ENCODE measurements around the gene C1QTNF8.

The C1QTNF8 gene

GRCh38 chr16:1055557-1055924, 40.5 kb downstream of the C1QTNF8 start:
- DNase-seq: no peak

GRCh38 chr16:1054660-1055556, 41.1 kb downstream of the C1QTNF8 start:
- DNase-seq: peak; percentile 32

GRCh38 chr16:1053700-1054368, 42.2 kb downstream of the C1QTNF8 start:
- no peak for DNase-seq

- DNase-seq: no peak
Observed at GRCh38 chr16:1053121-1053521, 42.9 kb downstream of the C1QTNF8 start.

- no peak for DNase-seq
Observed at GRCh38 chr16:1052721-1053120, 43.3 kb downstream of the C1QTNF8 start.

- DNase-seq: no peak
Observed at GRCh38 chr16:1051446-1051845, 44.6 kb downstream of the C1QTNF8 start.

GRCh38 chr16:1050921-1051320, 45.1 kb downstream of the C1QTNF8 start:
- no peak for DNase-seq

GRCh38 chr16:1050516-1050915, 45.5 kb downstream of the C1QTNF8 start:
- DNase-seq: no peak

GRCh38 chr16:1049976-1050247, 46.1 kb downstream of the C1QTNF8 start:
- no peak for DNase-seq

- no peak for DNase-seq
Observed at GRCh38 chr16:1049113-1049975, 46.7 kb downstream of the C1QTNF8 start.

GRCh38 chr16:1048442-1049112, 47.5 kb downstream of the C1QTNF8 start:
- DNase-seq: peak; percentile 22

GRCh38 chr16:1047801-1048200, 48.2 kb downstream of the C1QTNF8 start:
- no peak for DNase-seq

GRCh38 chr16:1047123-1047522, 48.9 kb downstream of the C1QTNF8 start:
- no peak for DNase-seq

- DNase-seq: no peak
Observed at GRCh38 chr16:1045993-1046911, 49.8 kb downstream of the C1QTNF8 start.

- DNase-seq: no peak
Observed at GRCh38 chr16:1045310-1045992, 50.6 kb downstream of the C1QTNF8 start.

GRCh38 chr16:1044460-1045309, 51.4 kb downstream of the C1QTNF8 start:
- no peak for DNase-seq

GRCh38 chr16:1043881-1044451, 52.1 kb downstream of the C1QTNF8 start:
- no peak for DNase-seq

- DNase-seq: peak; percentile 14
Observed at GRCh38 chr16:1042866-1043265, 53.2 kb downstream of the C1QTNF8 start.

GRCh38 chr16:1042049-1042744, 53.8 kb downstream of the C1QTNF8 start:
- DNase-seq: no peak

All from activated CD4-positive, alpha-beta T cell treated with anti-CD3 and anti-CD28 coated beads, Interleukin-10, Interleukin-2, amounts not matched to agents 100 ng/mL and 50 ng/mL, durations not matched to agents 16 hours and 8 hours (primary cell).